ENCODE measurements around the gene ABLIM3. TPM values are rescaled to one million over a fixed set of nuclear protein-coding genes. Genes with fewer than 3 reads are reported as not detected.

Gene ABLIM3
- total and polyA plus RNA-seq, 2 of the 8 experiments (the other 6 are each of a cell fraction or from before 2014, with no cell fraction given): 0.36 to 0.56 TPM

DNA sequence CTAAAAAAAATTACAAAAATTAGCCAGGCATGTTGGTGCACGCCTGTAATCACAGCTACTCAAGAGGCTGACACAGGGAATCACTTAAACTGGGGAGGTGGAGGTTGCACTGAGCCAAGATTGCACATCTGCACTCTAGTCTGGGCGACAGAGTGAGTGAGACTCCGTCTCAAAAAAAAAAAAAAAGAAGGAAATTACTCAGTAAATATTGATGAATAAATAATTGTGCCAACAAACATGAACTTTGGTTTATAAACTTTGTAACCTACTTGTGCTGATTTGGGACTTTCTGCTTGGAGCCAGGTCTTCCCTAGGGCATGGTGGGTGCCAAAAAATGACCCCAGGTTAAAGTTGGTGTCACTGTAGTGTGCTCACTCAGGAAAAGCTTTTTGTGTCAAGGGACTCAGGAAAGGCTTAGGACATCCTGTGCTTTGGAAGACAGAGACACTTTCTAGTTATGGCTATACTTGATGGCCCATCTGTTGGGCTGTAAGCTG, 19.0 kb downstream of the ABLIM3 start:
- no peak overlapping the region for H2BK120ac ChIP-seq (replicated peaks; ENCODE audit: low read depth, low read length)
- WGBS, 2 experiments (ENCODE audit: extremely low coverage in 1 of 2, insufficient coverage in 1 of 2, insufficient read length in 1 of 2, insufficient replicate concordance in 2 of 2, low coverage in 1 of 2, low lambda C conversion rate in 2 of 2, missing lambda C conversion rate in 1 of 2): 86% methylated on average over 2 of the region's 3 CpGs; no CpG with 5 or more reads in 1 of the 2 experiments
- H3K9me3 ChIP-seq (ENCODE audit: insufficient read depth in 2 of 2, low read depth in 1 of 2, low read length in 1 of 2): no peaks in the 10 kb centered on the region
- TF ChIP-seq GABPA (IDR thresholded peaks at IDR 0.05; ENCODE audit: borderline replicate concordance, insufficient read depth, low read length): no peak
- TF ChIP-seq FOSL1 (IDR thresholded peaks at IDR 0.05; ENCODE audit: insufficient read depth, low read depth, low read length): no peak
- TF ChIP-seq MAFK (IDR thresholded peaks at IDR 0.05; ENCODE audit: low read depth, low read length): no peak
- no peak for TF ChIP-seq CREB1 (IDR thresholded peaks at IDR 0.05)
- TF ChIP-seq SIN3A (conservative IDR thresholded peaks at IDR 0.05 in 1 of 2, IDR thresholded peaks at IDR 0.05 in 1 of 2; ENCODE audit: low read depth in 1 of 2, low read length in 2 of 2): no peak
- no peak for TF ChIP-seq POU5F1 (IDR thresholded peaks at IDR 0.05; ENCODE audit: low read depth, low read length)
- no peak for TF ChIP-seq POLR2AphosphoS5 (IDR thresholded peaks at IDR 0.05; ENCODE audit: low read depth, low read length)
- no peak for TF ChIP-seq EP300 (IDR thresholded peaks at IDR 0.05; ENCODE audit: borderline replicate concordance in 1 of 2, low read depth in 2 of 2, low read length in 2 of 2)
- no peak for TF ChIP-seq SP4 (IDR thresholded peaks at IDR 0.05; ENCODE audit: low read length)
- no peak for TF ChIP-seq SRF (IDR thresholded peaks at IDR 0.05; ENCODE audit: low read depth, low read length)
- no peak for TF ChIP-seq CTBP2 (IDR thresholded peaks at IDR 0.05; ENCODE audit: borderline replicate concordance, insufficient read depth, insufficient read length, low read length)
- no peak for TF ChIP-seq ZNF274 (IDR thresholded peaks at IDR 0.05; ENCODE audit: borderline replicate concordance, extremely low read depth, low read length)
- no peak for TF ChIP-seq POLR2A (IDR thresholded peaks at IDR 0.05; ENCODE audit: control extremely low read depth in 1 of 2, low read depth in 2 of 2, low read length in 2 of 2)
- FAIRE-seq: no peak
- no peak overlapping the region for H2BK12ac ChIP-seq (ENCODE audit: low read depth, low read length)
- CTCF ChIA-PET (ENCODE audit: partially characterized antibody): interaction anchor here (1.0 to 2.4 kb wide), 5 partner anchors 7 to 31 kb away, joined by 3 to 7 read pairs (median 4); partner anchors contain the start of gene ABLIM3
- H4K5ac ChIP-seq (ENCODE audit: insufficient read length, low read depth, low read length): no peak overlapping the region
- H2BK15ac ChIP-seq (ENCODE audit: low read length): no peak overlapping the region
- H2BK5ac ChIP-seq (ENCODE audit: low read depth, low read length): no peak overlapping the region
- no peak overlapping the region for H3K4me3 ChIP-seq (ENCODE audit: extremely low read depth in 1 of 4, insufficient read depth in 2 of 4, low read depth in 3 of 4, low read length in 4 of 4)
- no peaks in the 10 kb centered on the region for H3K4me1 ChIP-seq (replicated peaks in 1 of 4; ENCODE audit: control insufficient read depth in 3 of 4, insufficient read depth in 4 of 4, low read length in 3 of 4)
- H2AFZ ChIP-seq (ENCODE audit: low read length): no peak overlapping the region
- H4K91ac ChIP-seq (replicated peaks; ENCODE audit: insufficient read length, low read length): no peak overlapping the region
- no peak overlapping the region for H2BK20ac ChIP-seq (ENCODE audit: low read length)
- no peak overlapping the region for H3K4ac ChIP-seq (replicated peaks; ENCODE audit: insufficient read length, low read depth, low read length)
- DNase-seq (ENCODE audit: low read depth in 1 of 2, low spot score in 2 of 2): no peak
- no peak overlapping the region for H3K23ac ChIP-seq (ENCODE audit: insufficient read length)
- H2AK5ac ChIP-seq (ENCODE audit: low read depth, low read length): no peak overlapping the region
- H4K20me1 ChIP-seq (replicated peaks in 1 of 2; ENCODE audit: control insufficient read depth in 1 of 2, insufficient read depth in 2 of 2, low read length in 2 of 2): no peaks in the 10 kb centered on the region
- no peaks in the 10 kb centered on the region for H3K79me2 ChIP-seq (ENCODE audit: control insufficient read depth in 1 of 2, insufficient read depth in 2 of 2, low read length in 2 of 2)
- no peak overlapping the region for H3K9ac ChIP-seq (replicated peaks in 1 of 4; ENCODE audit: extremely low read depth in 1 of 4, low read depth in 3 of 4, low read length in 3 of 4)
- H3K79me1 ChIP-seq (ENCODE audit: low read depth, low read length): no peaks in the 10 kb centered on the region
- no peak overlapping the region for H4K8ac ChIP-seq (ENCODE audit: extremely low read depth, insufficient read depth, low read length)
- H3K36me3 ChIP-seq (ENCODE audit: control insufficient read depth in 2 of 4, insufficient read depth in 4 of 4, low read length in 3 of 4): no peaks in the 10 kb centered on the region
- no peak overlapping the region for H3K14ac ChIP-seq (ENCODE audit: insufficient read length)
- no peak overlapping the region for H3K4me2 ChIP-seq (ENCODE audit: insufficient read depth in 1 of 2, low read depth in 2 of 2, low read length in 2 of 2)
- no peak overlapping the region for H3K27ac ChIP-seq (ENCODE audit: low read depth, low read length)
- no peaks in the 10 kb centered on the region for H3K27me3 ChIP-seq (replicated peaks in 1 of 4; ENCODE audit: control insufficient read depth in 3 of 4, extremely low read depth in 1 of 4, insufficient read depth in 3 of 4, low read length in 3 of 4)
- no peak overlapping the region for H3K18ac ChIP-seq (ENCODE audit: extremely low read depth, low read length)
- no peaks in the 10 kb centered on the region for H3K23me2 ChIP-seq (ENCODE audit: low read depth, low read length)
- POLR2A ChIA-PET (ENCODE audit: partially characterized antibody): no interaction called here
- H3K56ac ChIP-seq (replicated peaks; ENCODE audit: insufficient read length, low read depth, low read length): no peak overlapping the region
